GM23338 (cell line): ENCODE measurements around the gene COX4I2. TPM values are rescaled to one million over a fixed set of nuclear protein-coding genes. Genes with fewer than 3 reads are reported as not detected.
"Not testable (repeated sequence)": the region's sequence is repeated elsewhere in the genome, so short reads cannot be mapped to it uniquely, and the experiment has no call there.

Experiments
- ATAC-seq: fragments of 200-7000 bp; cut with Tn5 transposase; 3 replicates; pipeline ENCODE4 v1.9.1; 2020
- DNase-seq: peaks from one replicate; pipeline ENCODE4 v3.0.0-alpha.2; 2015; ENCODE audit warnings: low spot score
- H2AFZ ChIP-seq: fragments of 200-600 bp; sonication (generic); 2 replicates; pipeline ENCODE4 v1.8.0; 2016; ENCODE audit warnings: antibody characterized with exemption, mild to moderate bottlenecking, moderate library complexity
- H3F3A ChIP-seq: fragments of 200-600 bp; sonication (generic); replicated peaks from 2 replicates; pipeline ENCODE4 v1.8.0; 2017; ENCODE audit warnings: antibody characterized with exemption, mixed run types, low read depth
- H3K27ac ChIP-seq: fragments of 200-600 bp; sonication (generic); 2 replicates; pipeline ENCODE4 v1.6.1; 2016; ENCODE audit warnings: low read depth
- H3K27me3 ChIP-seq: fragments of 200-600 bp; sonication (generic); 2 replicates; pipeline ENCODE4 v1.8.0; 2016; ENCODE audit warnings: mild to moderate bottlenecking, mixed run types, moderate library complexity; ENCODE audit not compliant: insufficient read depth
- H3K36me3 ChIP-seq: fragments of 200-600 bp; sonication (generic); 2 replicates; pipeline ENCODE4 v1.8.0; 2016; ENCODE audit warnings: mild to moderate bottlenecking; ENCODE audit not compliant: insufficient read depth
- H3K4me1 ChIP-seq: fragments of 200-600 bp; sonication (generic); 2 replicates; pipeline ENCODE4 v1.8.0; 2016; ENCODE audit warnings: mild to moderate bottlenecking, moderate library complexity; ENCODE audit not compliant: insufficient read depth
- H3K4me2 ChIP-seq: fragments of 200-600 bp; sonication (generic); 2 replicates; pipeline ENCODE4 v1.7.1; 2017; ENCODE audit warnings: mixed run types
- H3K4me3 ChIP-seq: fragments of 200-600 bp; sonication (generic); 2 replicates; pipeline ENCODE4 v1.6.1; 2016; ENCODE audit warnings: mixed run types
- H3K79me2 ChIP-seq: fragments of 200-600 bp; sonication (generic); replicated peaks from 2 replicates; pipeline ENCODE4 v1.8.0; 2017; ENCODE audit warnings: mild to moderate bottlenecking; ENCODE audit not compliant: insufficient read depth
- H3K9me2 ChIP-seq: fragments of 200-600 bp; sonication (generic); 2 replicates; pipeline ENCODE4 v1.8.0; 2017; ENCODE audit not compliant: insufficient read depth
- H4K20me1 ChIP-seq: fragments of 200-600 bp; sonication (generic); replicated peaks from 2 replicates; pipeline ENCODE4 v1.8.0; 2017; ENCODE audit warnings: mild to moderate bottlenecking; ENCODE audit not compliant: insufficient read depth
- H3K27ac Mint-ChIP-seq: 2 replicates; pipeline ENCODE4 v1.8.0; 2020; ENCODE audit warnings: inconsistent platforms, mild to moderate bottlenecking, moderate library complexity, mixed read lengths
- H3K27me3 Mint-ChIP-seq: 3 replicates; pipeline ENCODE4 v1.8.0; 2022; ENCODE audit warnings: low read depth, mild to moderate bottlenecking, moderate library complexity, mixed read lengths, inconsistent platforms; ENCODE audit not compliant: insufficient read depth, poor library complexity
- H3K36me3 Mint-ChIP-seq: 3 replicates; pipeline ENCODE4 v1.8.0; 2021; ENCODE audit warnings: low read depth, mild to moderate bottlenecking, inconsistent platforms, moderate library complexity, mixed read lengths
- H3K4me1 Mint-ChIP-seq: 3 replicates; pipeline ENCODE4 v1.8.0; 2020; ENCODE audit warnings: mild to moderate bottlenecking, inconsistent platforms, mixed read lengths
- H3K4me3 Mint-ChIP-seq: 3 replicates; pipeline ENCODE4 v1.8.0; 2021; ENCODE audit warnings: moderate library complexity, mild to moderate bottlenecking, inconsistent platforms, mixed read lengths
- H3K9me3 Mint-ChIP-seq: 3 replicates; pipeline ENCODE4 v1.8.0; 2020; ENCODE audit warnings: moderate library complexity, mild to moderate bottlenecking, inconsistent platforms, mixed read lengths
- EZH2phosphoT487 ChIP-seq: fragments of 200-600 bp; sonication (generic); IDR thresholded peaks from one replicate; pipeline ENCODE4 v1.8.1; 2018; ENCODE audit warnings: antibody characterized with exemption; ENCODE audit not compliant: unreplicated experiment
- JUNB ChIP-seq: IDR thresholded peaks from one replicate; pipeline ENCODE4 v1.6.1; 2016; ENCODE audit warnings: antibody characterized with exemption; ENCODE audit not compliant: unreplicated experiment
- POLR2AphosphoS5 ChIP-seq: IDR thresholded peaks from 2 replicates; pipeline ENCODE4 v1.6.1; 2016; ENCODE audit warnings: antibody characterized with exemption, low read depth
- STAT1 ChIP-seq: IDR thresholded peaks from one replicate; pipeline ENCODE4 v1.6.1; 2016; ENCODE audit warnings: antibody characterized with exemption; ENCODE audit not compliant: unreplicated experiment
- ZNF114 ChIP-seq: fragments of 250-450 bp; sonication (Bioruptor Pico); IDR thresholded peaks from 2 replicates; pipeline ENCODE4 v1.5.0; 2020; ENCODE audit warnings: mild to moderate bottlenecking, moderate library complexity
- ZNF331 ChIP-seq: fragments of 250-450 bp; sonication (Bioruptor Pico); IDR thresholded peaks from 2 replicates; pipeline ENCODE4 v1.5.0; 2020; ENCODE audit warnings: low read depth, mild to moderate bottlenecking, moderate library complexity
- polyA plus RNA-seq: library from polyadenylated mRNA; unstranded; fragments of >200 nt; fragmentation: Nextera tagmentation; extraction: Ambion mirVana; gene quantifications from 2 replicates; pipeline ENCODE4 v1.2.1, GENCODE V29; 2016
- total RNA-seq: library from RNA; depleted of rRNA; stranded (reverse); fragments of >200 nt; shearing (Covaris generic); gene quantifications from 2 replicates; pipeline ENCODE4 v1.2.3, GENCODE V29; 2014
- TF ChIP-seq, protein P1 (sequence below): IDR thresholded peaks from one replicate; pipeline ENCODE4 v1.6.1; 2018; ENCODE audit warnings: antibody characterized with exemption; ENCODE audit not compliant: unreplicated experiment
- TF ChIP-seq, protein P2 (sequence below), 2 experiments: fragments of 200-600 bp in 1 of 2; sonication (generic) in 1 of 2; conservative IDR thresholded peaks; 2 replicates each; pipeline versions ENCODE4 v1.5.1 to v1.6.1; 2016 to 2017; ENCODE audit warnings: antibody characterized with exemption in 2 of 2, low read depth in 2 of 2, mild to moderate bottlenecking in 2 of 2, moderate library complexity in 1 of 2
- TF ChIP-seq, protein P3 (sequence below): IDR thresholded peaks from 2 replicates; pipeline ENCODE4 v1.6.1; 2016; ENCODE audit warnings: antibody characterized with exemption

Gene COX4I2
- total and polyA plus RNA-seq, 2 experiments from 2014 or later, result 0.63 TPM; not detected in 1

DNA sequence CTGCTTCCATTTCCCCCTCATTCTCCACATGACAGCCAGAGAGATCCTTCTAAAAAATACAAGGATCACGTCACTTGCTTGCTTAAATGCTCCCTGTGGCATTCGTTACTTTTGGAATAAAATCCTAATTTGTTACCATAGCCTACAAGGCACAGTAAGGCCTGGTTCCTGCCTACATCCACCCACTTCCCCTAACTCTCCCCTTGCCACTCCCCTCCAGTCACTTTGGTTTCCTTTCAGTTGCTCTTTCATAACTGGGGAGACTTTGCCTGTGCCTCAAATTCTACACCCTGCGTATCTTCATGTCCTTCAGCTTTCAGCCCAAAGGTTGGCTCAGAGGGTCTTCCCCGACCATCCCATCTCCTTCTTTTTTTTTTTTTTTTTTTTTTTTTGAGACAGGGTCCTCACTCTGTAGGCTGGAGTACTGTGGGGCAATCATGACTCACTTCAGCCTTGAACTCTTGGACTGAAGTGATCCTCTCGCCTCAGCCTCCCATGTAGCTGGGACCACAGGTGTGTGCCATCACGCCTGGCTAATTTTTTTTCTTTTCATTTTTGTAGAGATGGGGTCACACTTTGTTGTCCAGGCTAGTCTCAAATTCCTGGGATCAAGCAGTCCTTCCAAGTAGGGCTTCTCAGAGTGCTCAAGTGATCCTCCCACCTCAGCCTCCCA lies 20.1 kb upstream of the COX4I2 start (continued):
- TF ChIP-seq, protein P1, sequence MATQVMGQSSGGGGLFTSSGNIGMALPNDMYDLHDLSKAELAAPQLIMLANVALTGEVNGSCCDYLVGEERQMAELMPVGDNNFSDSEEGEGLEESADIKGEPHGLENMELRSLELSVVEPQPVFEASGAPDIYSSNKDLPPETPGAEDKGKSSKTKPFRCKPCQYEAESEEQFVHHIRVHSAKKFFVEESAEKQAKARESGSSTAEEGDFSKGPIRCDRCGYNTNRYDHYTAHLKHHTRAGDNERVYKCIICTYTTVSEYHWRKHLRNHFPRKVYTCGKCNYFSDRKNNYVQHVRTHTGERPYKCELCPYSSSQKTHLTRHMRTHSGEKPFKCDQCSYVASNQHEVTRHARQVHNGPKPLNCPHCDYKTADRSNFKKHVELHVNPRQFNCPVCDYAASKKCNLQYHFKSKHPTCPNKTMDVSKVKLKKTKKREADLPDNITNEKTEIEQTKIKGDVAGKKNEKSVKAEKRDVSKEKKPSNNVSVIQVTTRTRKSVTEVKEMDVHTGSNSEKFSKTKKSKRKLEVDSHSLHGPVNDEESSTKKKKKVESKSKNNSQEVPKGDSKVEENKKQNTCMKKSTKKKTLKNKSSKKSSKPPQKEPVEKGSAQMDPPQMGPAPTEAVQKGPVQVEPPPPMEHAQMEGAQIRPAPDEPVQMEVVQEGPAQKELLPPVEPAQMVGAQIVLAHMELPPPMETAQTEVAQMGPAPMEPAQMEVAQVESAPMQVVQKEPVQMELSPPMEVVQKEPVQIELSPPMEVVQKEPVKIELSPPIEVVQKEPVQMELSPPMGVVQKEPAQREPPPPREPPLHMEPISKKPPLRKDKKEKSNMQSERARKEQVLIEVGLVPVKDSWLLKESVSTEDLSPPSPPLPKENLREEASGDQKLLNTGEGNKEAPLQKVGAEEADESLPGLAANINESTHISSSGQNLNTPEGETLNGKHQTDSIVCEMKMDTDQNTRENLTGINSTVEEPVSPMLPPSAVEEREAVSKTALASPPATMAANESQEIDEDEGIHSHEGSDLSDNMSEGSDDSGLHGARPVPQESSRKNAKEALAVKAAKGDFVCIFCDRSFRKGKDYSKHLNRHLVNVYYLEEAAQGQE, result no peak
- TF ChIP-seq, protein P2, sequence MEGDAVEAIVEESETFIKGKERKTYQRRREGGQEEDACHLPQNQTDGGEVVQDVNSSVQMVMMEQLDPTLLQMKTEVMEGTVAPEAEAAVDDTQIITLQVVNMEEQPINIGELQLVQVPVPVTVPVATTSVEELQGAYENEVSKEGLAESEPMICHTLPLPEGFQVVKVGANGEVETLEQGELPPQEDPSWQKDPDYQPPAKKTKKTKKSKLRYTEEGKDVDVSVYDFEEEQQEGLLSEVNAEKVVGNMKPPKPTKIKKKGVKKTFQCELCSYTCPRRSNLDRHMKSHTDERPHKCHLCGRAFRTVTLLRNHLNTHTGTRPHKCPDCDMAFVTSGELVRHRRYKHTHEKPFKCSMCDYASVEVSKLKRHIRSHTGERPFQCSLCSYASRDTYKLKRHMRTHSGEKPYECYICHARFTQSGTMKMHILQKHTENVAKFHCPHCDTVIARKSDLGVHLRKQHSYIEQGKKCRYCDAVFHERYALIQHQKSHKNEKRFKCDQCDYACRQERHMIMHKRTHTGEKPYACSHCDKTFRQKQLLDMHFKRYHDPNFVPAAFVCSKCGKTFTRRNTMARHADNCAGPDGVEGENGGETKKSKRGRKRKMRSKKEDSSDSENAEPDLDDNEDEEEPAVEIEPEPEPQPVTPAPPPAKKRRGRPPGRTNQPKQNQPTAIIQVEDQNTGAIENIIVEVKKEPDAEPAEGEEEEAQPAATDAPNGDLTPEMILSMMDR (conservative IDR thresholded peaks at IDR 0.05; ENCODE audit: low read depth in 2 of 2), result no peak
- TF ChIP-seq POLR2AphosphoS5, result no peak

DNA sequence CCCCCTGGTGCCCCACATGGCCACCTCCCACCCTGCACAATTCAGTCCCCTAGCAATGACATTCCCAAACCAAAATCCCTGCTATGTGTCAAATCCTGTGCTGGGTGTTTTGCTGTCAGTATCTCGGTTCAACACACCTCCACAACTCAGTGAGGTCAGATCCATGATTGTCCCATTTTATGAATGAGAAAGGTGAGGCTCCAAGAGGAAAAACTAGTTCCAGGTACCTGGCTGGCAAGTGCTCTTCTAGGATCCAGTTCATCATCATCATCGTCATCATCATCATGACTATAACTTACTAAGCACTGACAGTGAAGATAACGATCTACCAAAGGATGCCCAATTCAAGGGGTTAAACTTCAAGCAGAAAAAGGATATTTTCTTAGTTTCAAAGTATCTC lies 17.5 kb upstream of the COX4I2 start:
- Histone ChIP-seq H3K79me2 (no peaks in the 10 kb centered on the region), H3K4me2 (no peak overlapping the region), H2AFZ (0 out of 2 replicates have a peak overlapping the region, but pooled peaks have one; percentile 43), H3K4me1 (no peaks in the 10 kb centered on the region), H4K20me1 (no peaks in the 10 kb centered on the region), H3K9me2 (no peaks in the 10 kb centered on the region; the same call in none of the 2 replicates), H3K27ac (no peak overlapping the region), H3K4me3 (no peak overlapping the region), H3K27me3 (no peaks in the 10 kb centered on the region), H3K36me3 (no peaks in the 10 kb centered on the region), H3F3A (0 out of 2 replicates have a peak, but pooled peaks cover 11% of the 10 kb centered on the region)
- Mint-ChIP-seq H3K36me3 (no peaks in the 10 kb centered on the region), H3K9me3 (no peaks in the 10 kb centered on the region; the same call in 2 of the 3 replicates), H3K4me1 (no peaks in the 10 kb centered on the region), H3K4me3 (no peak overlapping the region), H3K27ac (no peak overlapping the region), H3K27me3 (peaks cover 13% of the 10 kb centered on the region)
- DNase-seq (no peak), ATAC-seq (no peak)
- TF ChIP-seq EZH2phosphoT487, result no peak
- TF ChIP-seq, protein P1, result no peak
- TF ChIP-seq STAT1, result no peak
- TF ChIP-seq, protein P3, sequence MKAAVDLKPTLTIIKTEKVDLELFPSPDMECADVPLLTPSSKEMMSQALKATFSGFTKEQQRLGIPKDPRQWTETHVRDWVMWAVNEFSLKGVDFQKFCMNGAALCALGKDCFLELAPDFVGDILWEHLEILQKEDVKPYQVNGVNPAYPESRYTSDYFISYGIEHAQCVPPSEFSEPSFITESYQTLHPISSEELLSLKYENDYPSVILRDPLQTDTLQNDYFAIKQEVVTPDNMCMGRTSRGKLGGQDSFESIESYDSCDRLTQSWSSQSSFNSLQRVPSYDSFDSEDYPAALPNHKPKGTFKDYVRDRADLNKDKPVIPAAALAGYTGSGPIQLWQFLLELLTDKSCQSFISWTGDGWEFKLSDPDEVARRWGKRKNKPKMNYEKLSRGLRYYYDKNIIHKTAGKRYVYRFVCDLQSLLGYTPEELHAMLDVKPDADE, result no peak
- no peak for TF ChIP-seq JUNB
- TF ChIP-seq ZNF331 (CRISPR knock-in tag), result no peak
- no peak for TF ChIP-seq ZNF114 (CRISPR knock-in tag)

DNA sequence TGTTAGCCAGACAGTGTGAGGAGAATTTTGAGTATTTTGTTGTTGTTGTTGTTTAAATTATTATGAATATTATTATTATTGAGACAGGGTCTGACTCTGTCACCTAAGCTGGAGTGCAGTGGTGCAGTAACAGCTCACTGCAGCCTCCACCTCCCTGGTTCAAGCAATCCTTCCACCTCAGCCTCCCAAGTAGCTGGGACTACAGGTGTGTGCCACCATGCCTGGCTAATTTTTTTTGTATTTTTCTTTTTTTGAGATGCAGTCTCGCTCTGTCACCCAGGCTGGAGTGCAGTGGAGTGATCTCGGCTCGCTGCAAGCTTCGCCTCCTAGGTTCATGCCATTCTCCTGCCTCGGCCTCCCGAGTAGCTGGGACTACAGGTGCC lies 14.6 kb upstream of the COX4I2 start:
- not testable (repeated sequence) for H3K9me2 ChIP-seq, H3K4me2 ChIP-seq, H3K9me3 Mint-ChIP-seq, H3K36me3 Mint-ChIP-seq, H3K27ac ChIP-seq, H3K36me3 ChIP-seq, H3F3A ChIP-seq, H3K4me1 Mint-ChIP-seq, H3K79me2 ChIP-seq, H4K20me1 ChIP-seq, H3K4me1 ChIP-seq, H3K4me3 ChIP-seq, DNase-seq, H3K4me3 Mint-ChIP-seq, ATAC-seq, H3K27me3 ChIP-seq, H3K27ac Mint-ChIP-seq, H2AFZ ChIP-seq
- peaks cover 15% of the 10 kb centered on the region for H3K27me3 Mint-ChIP-seq
